B cell (primary cell): Measurements from ENCODE around the gene TMEM94. TPM values are rescaled to one million over a fixed set of nuclear protein-coding genes. Genes with fewer than 3 reads are reported as not detected.

Experiments used
- ATAC-seq: fragments of 200-7000 bp; cut with Tn5 transposase; one replicate; pipeline ENCODE4 v1.10.0; 2021; ENCODE audit warnings: low read depth, mild to moderate bottlenecking, moderate number of reproducible peaks, moderate library complexity
- CTCF ChIA-PET: fragments of 350-600 bp; sonication (Branson Sonifier 250); formaldehyde crosslinking; loops from one replicate; lab custom pipeline; 2021; ENCODE audit warnings: antibody characterized with exemption, inconsistent platforms; lab: Charles Lee
- POLR2A ChIA-PET: fragments of 350-600 bp; sonication (Branson Sonifier 250); formaldehyde crosslinking; loops from one replicate; lab custom pipeline; 2021; ENCODE audit warnings: antibody characterized with exemption; lab: Charles Lee
- DNase-seq: peaks from one replicate; pipeline ENCODE4 v3.0.0; 2013
- H2AFZ ChIP-seq: 2 replicates; pipeline ENCODE4 v1.6.1; 2012; ENCODE audit warnings: mild to moderate bottlenecking, low read depth, low read length; ENCODE audit not compliant: insufficient read depth, poor library complexity, severe bottlenecking
- H3K27ac ChIP-seq, 2 donors: 1 replicate in 1 of 2; 2 replicates in 1 of 2; pipeline ENCODE4 v1.5.1; 2012 to 2013; ENCODE audit warnings: low read length in 2 of 2, mild to moderate bottlenecking in 2 of 2, moderate library complexity in 1 of 2
- H3K27me3 ChIP-seq, 4 experiments: fragments of 200-600 bp in 1 of 4; sonication (generic) in 1 of 4; replicated peaks in 1 of 4; 1 replicate in 2 of 4; 2 replicates in 2 of 4; pipeline versions ENCODE4 v1.6.1 to v1.7.0; 2013 to 2016; ENCODE audit warnings: low read length in 3 of 4, mild to moderate bottlenecking in 2 of 4, mixed read lengths in 1 of 4, moderate library complexity in 1 of 4; ENCODE audit not compliant: insufficient read depth in 4 of 4, control insufficient read depth in 3 of 4; ENCODE audit errors: control extremely low read depth in 1 of 4
- H3K36me3 ChIP-seq, 2 experiments: replicated peaks in 1 of 2; 1 replicate in 1 of 2; 2 replicates in 1 of 2; pipeline versions ENCODE4 v1.6.1 to v1.7.1; 2013; ENCODE audit warnings: low read length in 1 of 2; ENCODE audit not compliant: insufficient read depth in 2 of 2, control insufficient read depth in 1 of 2; ENCODE audit errors: control extremely low read depth in 1 of 2, extremely low read depth in 1 of 2
- H3K4me1 ChIP-seq, 2 donors: fragments of 200-600 bp in 1 of 2; sonication (generic) in 1 of 2; 1 replicate in 1 of 2; 2 replicates in 1 of 2; pipeline versions ENCODE4 v1.5.1 to v1.6.1; 2013 to 2017; ENCODE audit warnings: low read length in 2 of 2; ENCODE audit not compliant: control insufficient read depth in 2 of 2, insufficient read depth in 2 of 2
- H3K4me2 ChIP-seq: replicated peaks from 2 replicates; pipeline ENCODE3; 2012; ENCODE audit warnings: mild to moderate bottlenecking, low read depth, low read length; ENCODE audit not compliant: poor library complexity, severe bottlenecking
- H3K4me3 ChIP-seq, 5 experiments: fragments of 200-600 bp in 1 of 5; sonication (generic) in 1 of 5; 1 replicate in 3 of 5; 2 replicates in 2 of 5; pipeline versions ENCODE4 v1.5.1 to v1.7.0; 2011 to 2016; ENCODE audit warnings: low read length in 4 of 5, mild to moderate bottlenecking in 4 of 5, low read depth in 2 of 5, control low read depth in 1 of 5, moderate library complexity in 1 of 5; ENCODE audit not compliant: insufficient read depth in 1 of 5; ENCODE audit errors: control extremely low read depth in 1 of 5, extremely low read depth in 1 of 5
- H3K79me2 ChIP-seq: fragments of 200-600 bp; sonication (generic); one replicate; pipeline ENCODE4 v1.6.0; 2016; ENCODE audit warnings: low read length; ENCODE audit not compliant: control insufficient read depth, insufficient read depth
- H3K9ac ChIP-seq: fragments of 200-600 bp; sonication (generic); 2 replicates; pipeline ENCODE4 v1.6.1; 2017; ENCODE audit warnings: mild to moderate bottlenecking, low read length, moderate library complexity
- H3K9me3 ChIP-seq, 3 donors: one replicate each; pipeline versions ENCODE4 v1.6.1 to v1.7.1; 2013; ENCODE audit warnings: low read length in 2 of 3; ENCODE audit not compliant: control insufficient read depth in 2 of 3, insufficient read depth in 1 of 3; ENCODE audit errors: control extremely low read depth in 1 of 3
- H4K20me1 ChIP-seq: 2 replicates; pipeline ENCODE4 v1.6.0; 2012; ENCODE audit warnings: mild to moderate bottlenecking, low read length; ENCODE audit not compliant: insufficient read depth, control insufficient read depth, poor library complexity, severe bottlenecking
- H3K27ac Mint-ChIP-seq: one replicate; pipeline ENCODE4 v1.8.0; 2021; ENCODE audit warnings: mixed read lengths
- H3K27me3 Mint-ChIP-seq: one replicate; pipeline ENCODE4 v1.8.0; 2021; ENCODE audit warnings: mixed read lengths
- H3K4me1 Mint-ChIP-seq: one replicate; pipeline ENCODE4 v1.8.0; 2021; ENCODE audit warnings: mixed read lengths
- H3K4me3 Mint-ChIP-seq: one replicate; pipeline ENCODE4 v1.8.0; 2021; ENCODE audit warnings: mixed read lengths
- H3K9me3 Mint-ChIP-seq: one replicate; pipeline ENCODE4 v1.8.0; 2022; ENCODE audit warnings: mixed read lengths; ENCODE audit not compliant: insufficient read depth
- CTCF ChIP-seq: fragments of 200-600 bp; IDR thresholded peaks from one replicate; pipeline ENCODE4 v1.8.0; 2022; ENCODE audit warnings: antibody characterized with exemption, mild to moderate bottlenecking
- EZH2 ChIP-seq: IDR thresholded peaks from 2 replicates; pipeline ENCODE4 v1.6.1; 2012; ENCODE audit warnings: borderline replicate concordance, low read depth, mild to moderate bottlenecking, moderate library complexity, low read length; ENCODE audit not compliant: insufficient read depth, poor library complexity, severe bottlenecking
- WGBS: methylation state at CpG from one replicate; pipeline ENCODE4 v1.1.5; 2013; ENCODE audit warnings: missing lambda C conversion rate; ENCODE audit not compliant: insufficient coverage; 5-methylcytosine and 5-hydroxymethylcytosine counted together
- intact Hi-C: fragments of 100-400 bp; cut with micrococcal nuclease; formaldehyde crosslinking; loops from one replicate; pipeline ENCODE4 v1.10.0; 2022
- polyA plus RNA-seq: library from polyadenylated mRNA; depleted of rRNA; stranded (reverse); fragments of >200 nt; gene quantifications from 2 replicates; pipeline ENCODE4 v1.2.3, GENCODE V29; 2012
- total RNA-seq, 2 donors: library from RNA; stranded (reverse); fragments of 120-200 nt in 1 of 2; gene quantifications; 1 replicate in 1 of 2; 2 replicates in 1 of 2; pipeline versions ENCODE4 v1.2.3 to v1.2.4, GENCODE V29; 2013 to 2022

Gene TMEM94
- total and polyA plus RNA-seq, 2 donors (not counting 1 experiment from before 2014, with no cell fraction given) = 139 to 158 TPM

- Histone ChIP-seq H3K79me2 (no peaks in the 10 kb centered on the region), H2AFZ (no peak overlapping the region), H3K4me1 (no peaks in the 10 kb centered on the region), H3K27ac (no peak overlapping the region), H3K27me3 (no peaks in the 10 kb centered on the region), H3K9me3 (no peaks in the 10 kb centered on the region), H4K20me1 (no peaks in the 10 kb centered on the region), H3K4me3 (no peak overlapping the region), H3K9ac (no peak overlapping the region), H3K36me3 (peaks cover 0 to 63% of the 10 kb centered on the region in 2 experiments), H3K4me2 (no peak overlapping the region)
- ChIA-PET POLR2A (no interaction called here), CTCF (interaction anchor here (0.6 kb wide), 1 partner anchor 76 kb away, joined by 3 read pairs; no protein-coding TSS in a partner anchor)
- H3K27ac Mint-ChIP-seq = no peak overlapping the region
- no peaks in the 10 kb centered on the region for H3K27me3 Mint-ChIP-seq
- ATAC-seq (no peak), DNase-seq (no peak)
- WGBS = 98% methylated on average over 20 of the region's 23 CpGs
- TF ChIP-seq CTCF (no peak), EZH2 (no peak)
- no peaks in the 10 kb centered on the region for H3K9me3 Mint-ChIP-seq
- peaks cover under 1% of the 10 kb centered on the region for H3K4me1 Mint-ChIP-seq
- no peak overlapping the region for H3K4me3 Mint-ChIP-seq
- intact Hi-C loops = no loop called here
Measured at GRCh38 chr17:75493476-75494129, 37.2 kb downstream of the TMEM94 start.

GRCh38 chr17:75494326-75494877 lies 38.0 kb downstream of the TMEM94 start:
- CTCF ChIA-PET = no interaction called here
- no peak for ATAC-seq
- DNase-seq = no peak
- Histone ChIP-seq H3K36me3 (peaks cover 0 to 67% of the 10 kb centered on the region in 2 experiments), H3K9ac (no peak overlapping the region), H3K4me2 (no peak overlapping the region), H2AFZ (no peak overlapping the region), H3K79me2 (no peaks in the 10 kb centered on the region), H3K27ac (no peak overlapping the region), H3K4me1 (no peaks in the 10 kb centered on the region), H3K9me3 (no peaks in the 10 kb centered on the region), H3K27me3 (no peaks in the 10 kb centered on the region), H4K20me1 (no peaks in the 10 kb centered on the region), H3K4me3 (no peak overlapping the region)
- no peak for TF ChIP-seq EZH2
- POLR2A ChIA-PET = no interaction called here
- H3K9me3 Mint-ChIP-seq = no peaks in the 10 kb centered on the region
- no peaks in the 10 kb centered on the region for H3K27me3 Mint-ChIP-seq
- WGBS = 97% methylated on average over 11 of the region's 14 CpGs
- intact Hi-C loops = no loop called here
- H3K4me3 Mint-ChIP-seq = no peak overlapping the region
- H3K4me1 Mint-ChIP-seq = no peaks in the 10 kb centered on the region
- H3K27ac Mint-ChIP-seq = no peak overlapping the region
